Astrocyte (in vitro differentiated cells and primary cell): ENCODE measurements around the gene HLA-G.

Source experiments
- CTCF ChIP-seq: IDR thresholded peaks from 2 replicates; pipeline ENCODE4 v1.5.1; 2011; ENCODE audit warnings: low read depth, mild to moderate bottlenecking, inconsistent platforms, low read length, moderate library complexity; ENCODE audit not compliant: insufficient read depth
- EZH2 ChIP-seq: IDR thresholded peaks from 2 replicates; pipeline ENCODE4 v1.6.1; 2012; ENCODE audit warnings: mild to moderate bottlenecking, low read length, inconsistent platforms; ENCODE audit not compliant: insufficient read depth

GRCh38 chr6:29839917-29840316 is 12.3 kb downstream of the HLA-G start:
- TF ChIP-seq CTCF, result no peak
- TF ChIP-seq EZH2, result no peak
